NCI-H2107 treated with DMSO at 0.1 percent for 48 hours (cell line): ENCODE data around the gene MYL3.

Source experiments
- DNase-seq: peaks from one replicate; lab custom pipeline; 2025; ENCODE audit not compliant: unreplicated experiment; lab: John Stamatoyannopoulos, UW

The MYL3 gene

DNA sequence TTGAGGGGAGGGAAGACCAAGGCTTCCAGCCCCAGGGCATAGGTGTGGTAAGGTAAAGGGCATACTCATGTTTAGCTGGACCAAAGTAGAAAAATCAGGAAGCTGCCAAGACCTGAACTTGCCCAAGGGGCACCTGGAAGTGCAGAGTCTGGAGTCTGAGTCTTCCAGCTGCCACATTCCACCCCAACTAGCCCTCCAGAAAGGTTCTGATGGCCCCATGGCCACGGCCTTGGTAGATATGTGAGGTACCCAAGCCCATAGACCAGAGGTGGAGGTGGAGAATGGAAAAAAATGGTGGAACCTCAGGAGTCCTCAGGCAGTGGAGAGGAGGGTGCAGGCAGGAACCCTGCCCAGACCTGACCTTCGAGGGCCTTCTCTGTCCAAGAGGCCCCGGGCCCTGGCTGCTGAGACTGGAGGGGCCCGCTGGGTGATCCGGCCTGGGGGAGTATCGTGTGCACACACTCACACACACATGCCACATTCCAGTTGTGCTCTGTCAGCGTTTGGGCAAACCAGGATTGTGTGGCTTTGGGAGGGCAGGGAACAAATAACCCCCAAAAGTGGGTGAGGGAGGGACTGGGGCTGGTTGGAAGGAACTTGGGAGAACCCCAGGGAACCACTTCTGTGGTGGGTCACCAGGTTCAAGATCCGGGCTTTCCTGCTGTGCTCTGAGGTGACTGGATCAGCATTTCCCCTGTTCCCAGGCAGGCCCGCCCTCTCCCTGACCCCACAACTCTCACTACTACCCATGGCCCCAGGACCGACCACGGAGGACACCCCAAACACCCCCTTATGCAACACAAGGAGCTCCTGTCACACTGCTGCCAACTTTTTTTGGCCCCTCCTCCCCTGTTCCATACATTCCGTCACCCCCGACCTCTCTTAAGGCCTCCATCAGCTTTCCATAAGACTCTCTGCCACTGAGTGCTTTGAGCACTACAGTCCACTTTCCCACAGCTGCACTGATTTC is 11.6 kb downstream of the MYL3 start:
- DNase-seq = no peak

DNA sequence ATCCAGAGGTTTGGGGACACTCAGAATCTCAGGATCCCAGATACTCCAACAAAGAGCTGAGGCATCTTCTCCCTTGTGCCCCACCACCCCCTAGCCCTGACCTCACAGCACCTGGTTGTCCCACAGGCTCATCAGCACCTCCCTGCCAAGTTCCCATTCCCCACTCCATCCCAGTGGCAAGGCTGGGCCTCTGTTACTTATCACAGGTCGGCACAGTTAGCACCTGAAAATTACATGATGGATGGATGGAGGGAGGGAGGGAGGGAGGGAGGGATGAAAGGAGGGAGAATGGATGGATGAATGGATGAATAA is 12.8 kb downstream of the MYL3 start:
- no peak for DNase-seq

DNA sequence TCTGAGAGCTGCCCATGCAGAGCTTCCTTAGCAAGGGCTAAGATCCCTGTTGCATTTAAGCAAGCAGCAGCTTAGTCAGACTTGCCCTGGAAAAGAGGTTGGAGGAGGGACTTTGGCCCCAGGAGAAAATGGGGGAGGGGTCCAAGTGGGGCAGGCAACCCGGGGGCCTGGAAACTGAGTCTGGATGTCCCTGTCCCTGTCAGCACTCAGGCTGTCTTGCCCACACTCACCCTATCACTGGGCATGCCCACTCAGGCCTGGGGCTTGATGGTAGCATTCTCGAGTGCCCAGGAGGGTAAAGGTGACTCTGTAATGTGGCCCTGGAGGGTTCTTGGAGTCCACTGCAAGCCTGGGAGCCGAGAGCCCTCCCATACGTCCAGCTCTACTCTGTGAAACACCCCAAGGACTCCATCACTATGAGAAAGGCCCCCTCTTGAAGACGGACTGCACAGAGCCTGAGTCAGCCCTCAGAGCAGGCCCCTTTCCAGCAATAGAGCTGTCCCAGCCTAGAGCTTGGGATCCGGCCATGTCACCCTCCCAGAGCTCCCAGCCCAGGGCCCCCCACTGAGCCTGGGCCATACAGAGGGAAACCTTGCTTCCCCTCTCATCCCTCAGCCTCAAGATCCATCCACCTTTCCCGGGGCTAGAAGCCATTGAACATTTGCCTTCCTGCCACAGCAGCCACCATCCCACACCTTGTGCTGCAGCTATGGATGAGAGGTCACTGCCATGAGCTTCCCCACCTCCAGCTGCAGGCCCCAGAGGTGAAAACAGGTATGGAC is 13.4 kb downstream of the MYL3 start:
- no peak for DNase-seq

DNA sequence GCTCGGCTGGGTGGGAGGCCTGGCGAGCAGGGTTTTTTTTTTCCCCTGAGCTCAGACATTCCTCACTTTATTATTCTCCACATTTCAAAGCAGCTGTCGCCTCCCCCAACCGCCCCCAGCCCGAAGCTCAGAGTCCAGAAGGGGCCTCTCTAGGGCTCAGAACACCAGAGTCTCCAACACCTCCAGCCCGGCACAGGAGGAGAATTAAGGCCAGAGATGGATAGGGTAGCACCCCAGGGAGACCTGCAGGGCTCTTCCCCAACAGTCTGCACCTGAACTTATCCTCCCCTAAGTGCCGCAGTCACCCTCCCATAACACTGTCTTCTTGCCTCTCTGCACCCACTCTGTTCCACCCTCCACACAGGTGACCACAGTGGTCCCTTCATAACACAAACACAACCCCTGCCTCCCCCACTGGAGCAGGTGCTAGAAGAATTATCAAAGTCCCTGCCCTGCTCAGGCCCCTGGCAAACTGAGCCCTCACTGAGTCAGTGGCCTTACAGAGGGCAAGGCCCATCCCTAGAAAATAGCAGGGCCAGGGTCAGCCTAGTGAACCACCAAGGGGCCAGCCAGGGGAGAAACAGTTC is 14.1 kb downstream of the MYL3 start:
- DNase-seq = no peak

DNA sequence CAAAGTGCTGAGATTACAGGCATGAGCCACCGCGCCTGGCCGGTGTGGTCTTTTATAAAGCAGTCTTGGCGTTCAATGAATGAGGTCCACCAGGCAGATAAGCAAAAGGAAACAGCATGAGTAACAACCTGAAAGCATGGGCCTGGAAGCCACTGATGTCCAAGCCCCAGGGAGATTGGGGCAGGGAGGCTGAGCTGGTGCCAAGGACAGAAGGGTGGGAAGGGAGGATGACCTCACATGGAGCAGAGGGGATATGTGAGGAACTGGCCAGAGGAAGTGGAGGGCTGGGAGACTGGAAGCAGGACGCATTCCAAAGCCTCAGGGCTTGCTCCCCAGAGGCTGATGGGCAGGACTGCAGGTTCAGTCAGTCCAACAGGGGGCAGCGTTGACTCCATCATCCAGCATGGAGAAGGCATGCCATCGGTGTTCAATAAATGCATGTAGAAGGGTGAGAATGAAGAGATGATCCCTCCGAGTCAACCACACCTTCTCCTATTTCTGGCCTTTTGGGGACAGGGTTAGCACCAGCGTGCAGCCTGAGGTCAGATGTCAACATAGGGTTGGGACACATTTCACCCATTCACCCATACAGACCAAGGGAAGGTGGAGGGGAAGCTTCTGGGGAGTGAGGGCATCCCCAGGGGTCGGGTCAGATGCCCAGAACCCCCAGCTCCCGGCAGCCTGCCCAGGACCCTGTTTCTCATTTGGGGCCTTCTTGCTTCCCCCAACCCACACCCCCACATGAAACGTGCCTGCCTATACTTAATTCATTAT is 14.8 kb downstream of the MYL3 start:
- DNase-seq = no peak

DNA sequence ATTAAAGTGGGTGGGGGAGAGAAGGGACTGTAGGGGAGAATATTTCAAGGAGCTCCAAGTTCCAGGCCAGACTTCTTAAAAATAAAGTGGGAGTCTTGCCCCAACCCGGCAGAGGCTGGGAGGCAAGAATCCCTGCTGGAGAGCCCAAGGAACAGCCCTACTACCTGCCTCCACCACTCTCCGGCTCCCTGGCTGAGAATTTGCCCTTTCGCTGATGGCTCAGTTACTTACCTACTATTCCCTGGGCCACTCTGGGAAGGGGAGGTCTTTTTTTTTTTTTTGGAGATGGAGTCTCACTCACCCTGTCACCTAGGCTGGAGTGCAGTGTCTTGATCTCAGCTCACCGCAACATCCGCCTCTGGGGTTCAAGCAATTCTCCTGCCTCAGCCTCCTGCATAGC is 15.5 kb downstream of the MYL3 start:
- DNase-seq = no peak

DNA sequence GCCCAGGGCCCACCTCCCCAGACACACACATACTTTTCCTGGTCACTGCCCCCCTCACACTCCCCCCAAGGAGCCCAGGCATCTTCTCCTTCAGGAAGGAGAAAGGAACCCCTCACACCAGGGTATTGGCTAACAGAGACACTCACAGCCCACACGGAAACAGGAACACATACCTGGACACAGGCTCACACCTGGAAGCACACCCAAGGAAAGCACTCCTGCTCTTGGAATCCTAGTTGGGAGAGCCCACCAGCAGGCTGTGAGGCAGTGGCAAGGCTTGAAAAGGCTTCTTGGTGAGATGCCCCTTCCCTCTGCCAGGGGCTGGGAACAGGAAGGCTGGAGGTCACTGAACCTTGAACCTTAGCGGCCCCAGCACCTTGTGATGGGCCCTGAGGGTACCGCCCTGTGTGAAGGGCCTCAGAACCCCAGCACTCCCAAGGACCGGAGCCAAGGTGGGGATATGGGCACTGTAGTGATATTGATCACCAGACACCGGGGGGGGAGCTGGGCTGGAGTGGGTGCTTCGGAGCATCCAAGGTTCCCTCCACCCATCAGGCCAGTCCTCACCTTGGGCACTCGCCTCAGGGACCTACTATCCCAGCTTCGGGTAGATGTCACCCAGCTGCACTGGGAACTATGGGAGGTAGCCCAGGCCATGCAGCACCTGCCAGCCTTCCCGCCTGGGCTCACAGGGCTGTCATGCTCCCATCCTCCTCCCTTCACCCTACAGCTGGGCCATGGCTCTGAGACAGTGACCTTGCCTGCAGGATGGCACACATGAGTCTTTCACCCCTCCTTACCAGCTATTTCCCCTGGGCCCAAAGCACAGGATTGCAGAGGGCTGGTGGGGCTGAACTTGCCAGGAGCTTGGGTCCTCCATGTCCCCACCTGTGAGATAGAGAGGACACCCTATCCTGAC is 16.4 kb downstream of the MYL3 start:
- no peak for DNase-seq

DNA sequence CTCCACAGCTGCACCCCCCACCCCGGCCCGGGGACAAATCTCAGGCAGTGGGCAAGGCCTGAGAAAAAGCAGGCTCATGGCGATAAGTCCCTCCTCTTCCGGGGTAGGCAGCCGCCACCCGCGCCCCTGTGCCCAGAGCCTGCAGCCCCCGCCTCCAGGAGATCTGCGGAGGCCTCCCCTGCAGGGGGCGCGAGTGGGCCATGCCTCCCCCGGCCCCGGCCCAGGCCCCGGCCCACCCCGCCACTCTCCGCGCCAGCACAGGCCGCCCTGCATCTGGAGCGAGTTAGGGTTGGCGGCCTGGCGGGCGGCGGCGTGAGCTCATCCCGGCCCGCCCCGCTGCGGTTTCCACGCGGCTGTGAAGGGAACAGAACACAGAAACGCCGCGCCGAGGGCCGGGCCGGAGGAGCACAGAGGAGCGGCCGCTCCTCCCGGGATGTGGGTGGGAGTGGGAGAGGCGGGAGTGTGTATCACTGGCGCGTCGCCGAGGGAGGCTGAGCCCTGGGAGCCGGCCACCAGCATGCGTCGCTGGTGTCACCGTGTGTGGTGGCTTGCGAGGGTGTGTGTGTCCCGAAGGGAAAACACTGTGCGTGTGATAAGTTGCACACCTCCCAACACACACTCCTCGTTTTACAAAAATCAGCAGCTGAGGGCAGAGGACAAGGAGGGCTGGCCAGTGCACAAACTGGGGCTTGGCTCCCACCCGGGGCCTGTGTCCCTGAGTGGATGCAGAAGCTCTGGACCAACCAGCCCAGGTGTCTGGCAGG is 17.2 kb downstream of the MYL3 start:
- peak; percentile 7 for DNase-seq

DNA sequence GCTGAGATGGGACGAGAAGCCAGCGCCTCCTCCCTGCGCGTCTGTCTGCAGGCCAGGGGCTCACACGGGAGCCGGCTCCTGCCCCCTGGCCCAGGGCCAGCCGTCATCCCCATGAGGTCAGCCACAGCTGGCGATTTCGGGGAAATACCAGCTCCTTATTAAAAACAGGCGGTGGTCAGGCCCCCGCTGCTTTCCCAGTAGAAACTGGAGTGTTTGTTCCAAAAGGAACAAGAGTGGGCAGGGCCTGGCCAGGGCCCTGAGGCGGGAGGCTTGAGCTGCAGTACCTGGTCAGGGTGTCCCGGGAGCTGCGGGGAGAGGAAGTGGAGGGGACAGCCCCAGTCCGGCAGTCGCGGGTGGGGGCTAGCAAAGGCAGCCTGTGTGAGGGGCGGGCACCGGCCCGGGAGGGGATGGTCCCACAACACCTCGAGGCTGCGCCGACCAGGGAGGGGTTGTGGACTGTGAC is 17.8 kb downstream of the MYL3 start:
- DNase-seq = no peak

DNA sequence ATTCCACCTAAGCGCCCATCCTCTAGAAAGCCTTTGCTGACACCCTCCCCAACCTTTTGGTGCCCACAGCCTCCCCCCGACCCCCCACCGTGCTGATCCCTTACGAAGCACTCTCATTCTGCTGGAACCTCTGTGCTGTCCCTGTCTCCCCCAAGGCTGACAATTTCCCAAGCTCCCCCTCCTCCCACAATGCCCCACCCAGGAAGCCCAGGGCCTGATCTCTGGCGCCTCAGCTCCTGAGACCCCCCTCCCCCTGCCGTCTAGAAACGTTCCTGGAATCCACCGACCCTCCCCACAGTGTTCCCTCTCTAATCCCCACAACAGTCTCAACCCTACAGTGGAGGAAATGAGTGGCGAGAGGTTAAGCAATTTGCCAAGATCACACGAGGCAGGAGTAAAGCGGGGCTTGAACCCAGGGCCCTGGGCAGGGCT is 18.3 kb downstream of the MYL3 start:
- DNase-seq = no peak

DNA sequence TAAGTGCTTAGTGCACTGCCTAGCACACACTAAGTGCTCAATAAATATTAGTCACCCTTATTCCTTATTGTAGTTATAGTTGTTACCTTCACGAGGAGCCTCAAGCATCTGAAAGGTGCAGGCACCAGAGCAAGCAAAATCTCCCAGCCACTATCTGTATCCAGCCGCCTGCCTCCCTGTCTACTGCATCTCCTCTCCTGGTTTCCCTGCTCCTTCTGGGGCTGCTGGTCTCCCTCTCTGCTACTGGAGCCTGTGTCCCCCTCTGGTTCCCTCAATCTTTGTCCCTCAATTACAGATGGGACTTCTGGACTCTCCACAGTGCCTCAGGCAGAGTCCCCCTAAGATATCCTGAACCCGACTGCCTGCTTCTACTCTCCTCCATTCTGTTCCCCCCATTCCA is 18.8 kb downstream of the MYL3 start:
- DNase-seq = no peak

DNA sequence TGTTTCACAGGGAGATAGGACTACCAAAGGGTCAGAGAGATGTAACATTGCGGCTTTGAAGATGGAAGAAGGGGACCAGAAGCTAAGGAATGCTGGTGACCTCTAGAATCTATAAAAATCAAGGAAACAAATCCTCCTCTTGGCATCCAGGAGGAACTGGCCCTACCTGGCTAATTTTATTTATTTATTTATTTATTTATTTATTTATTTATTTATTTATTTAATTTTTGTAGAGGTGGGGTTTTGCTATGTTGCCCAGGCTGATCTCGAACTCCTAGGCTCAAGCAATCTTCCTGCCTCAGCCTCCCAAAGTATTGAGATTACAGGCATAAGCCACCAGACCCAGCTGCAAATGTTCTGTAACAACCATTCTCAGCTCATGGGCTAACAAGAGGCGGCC is 19.7 kb downstream of the MYL3 start:
- no peak for DNase-seq

DNA sequence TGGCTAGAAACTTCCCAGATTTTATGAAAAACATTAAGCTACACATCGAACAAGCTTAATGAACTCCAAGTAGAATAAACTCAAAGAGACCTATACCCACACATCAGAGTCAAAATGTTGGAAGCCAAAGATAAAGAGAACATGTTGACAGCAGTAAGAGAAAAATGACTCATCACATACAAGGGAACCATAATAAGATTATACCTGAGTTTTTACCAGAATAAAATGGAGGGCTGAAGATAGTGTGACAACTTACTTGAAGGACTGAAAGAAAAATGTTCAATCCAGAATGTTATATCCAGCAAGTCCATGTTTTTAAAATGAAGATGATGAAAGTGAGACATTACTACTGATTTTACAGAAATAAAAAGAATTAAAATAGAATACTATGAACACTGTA is 22.8 kb downstream of the MYL3 start:
- DNase-seq = no peak

DNA sequence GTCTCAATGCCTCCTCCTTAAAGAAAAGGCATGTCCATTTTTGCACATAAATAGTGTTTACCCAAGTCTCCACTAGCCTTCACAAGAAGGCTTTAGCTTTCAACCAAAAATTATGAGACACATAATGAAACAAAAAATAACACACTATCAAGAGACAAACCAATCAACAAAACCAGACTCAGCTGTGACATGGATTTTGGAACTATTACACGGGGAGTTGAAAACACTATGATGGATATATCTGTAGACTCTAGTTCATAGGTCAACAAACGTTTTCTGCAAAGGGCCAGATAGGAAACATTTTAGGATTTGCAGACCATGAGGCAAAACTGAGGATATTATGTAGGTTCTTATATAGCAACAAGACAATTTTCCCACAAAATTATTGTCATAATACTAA is 24.9 kb downstream of the MYL3 start:
- DNase-seq = no peak

DNA sequence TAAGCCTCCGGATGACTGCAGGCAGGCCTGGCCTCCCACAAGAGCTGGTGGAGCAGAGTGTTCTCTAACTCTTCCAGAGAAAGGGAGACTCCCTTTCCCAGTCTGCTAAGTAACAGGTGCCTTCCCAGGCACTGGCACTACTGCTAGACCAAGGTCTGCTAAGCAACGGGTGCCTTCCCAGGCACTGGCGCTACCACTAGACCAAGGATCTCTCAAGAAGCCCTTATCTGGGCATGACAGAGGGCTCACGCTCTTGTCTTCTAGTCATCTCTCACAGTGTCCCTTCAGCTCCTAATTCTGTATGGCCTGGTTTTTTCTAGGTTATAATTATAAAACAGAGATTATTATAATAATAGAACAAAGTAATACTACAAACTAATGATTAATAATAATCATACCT is 27.8 kb downstream of the MYL3 start:
- DNase-seq = no peak

DNA sequence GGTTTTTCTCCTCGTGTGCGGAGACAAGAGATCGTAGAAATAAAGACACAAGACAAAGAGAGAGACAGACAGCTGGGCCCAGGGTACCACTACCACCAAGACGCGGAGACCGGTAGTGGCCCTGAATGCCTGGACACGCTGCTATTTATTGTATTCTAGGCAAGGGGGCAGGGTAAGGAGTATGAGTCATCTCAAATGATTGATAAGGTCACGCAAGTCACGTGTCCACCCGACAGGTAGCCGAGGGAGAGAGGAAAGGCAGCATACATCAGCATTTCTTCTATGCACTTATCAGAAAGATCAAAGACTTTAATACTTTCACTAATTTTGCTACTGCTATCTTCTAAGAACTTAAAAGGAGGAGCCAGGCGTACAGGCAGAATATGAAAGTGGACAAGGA is 28.2 kb downstream of the MYL3 start:
- DNase-seq = no peak

DNA sequence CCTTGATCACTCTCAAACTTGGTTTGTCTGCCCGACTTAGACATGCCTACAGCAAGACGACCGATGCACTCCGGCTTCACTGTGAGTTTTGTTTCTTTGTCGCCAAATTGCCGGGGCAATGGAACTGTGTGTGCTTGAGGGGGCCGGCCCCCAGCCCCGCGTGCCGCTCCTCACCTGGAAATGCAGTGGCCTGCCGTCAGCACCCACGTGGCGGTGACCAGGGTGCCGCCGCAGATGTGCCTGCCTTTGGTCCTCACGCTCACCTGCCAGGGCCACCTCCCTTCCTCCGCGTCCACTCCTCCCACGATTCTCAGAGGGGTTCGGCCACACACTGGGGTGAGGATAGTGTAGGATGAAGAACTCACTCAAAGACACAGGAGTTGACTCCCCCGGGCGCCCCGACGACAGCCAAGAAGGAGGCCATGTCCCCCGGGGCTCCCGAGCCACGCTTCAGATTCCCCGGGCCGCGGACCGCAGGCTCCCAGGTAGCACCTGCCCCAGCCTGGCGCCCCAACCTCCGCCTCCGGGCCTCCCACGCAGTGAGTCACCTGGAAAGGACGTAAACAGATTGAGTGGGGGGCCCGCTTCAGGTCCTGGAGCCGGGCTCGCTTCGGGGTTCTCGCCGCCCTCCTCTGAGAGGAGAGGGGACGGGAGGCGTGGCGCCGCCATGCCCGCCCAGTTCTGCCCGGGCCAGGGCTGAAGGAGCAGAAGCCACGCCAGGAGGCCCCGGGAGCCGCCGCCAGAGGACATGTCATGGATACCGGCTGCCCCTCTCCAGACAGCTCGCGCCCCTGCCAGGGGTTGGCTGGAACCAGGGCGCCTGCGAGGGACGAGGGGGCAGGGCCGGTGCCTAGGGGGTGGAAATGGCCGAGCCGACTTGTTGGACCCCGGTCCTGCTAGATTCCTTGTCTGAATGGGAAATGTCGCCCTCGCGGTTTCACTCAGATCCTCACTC is 29.6 kb downstream of the MYL3 start:
- no peak for DNase-seq

DNA sequence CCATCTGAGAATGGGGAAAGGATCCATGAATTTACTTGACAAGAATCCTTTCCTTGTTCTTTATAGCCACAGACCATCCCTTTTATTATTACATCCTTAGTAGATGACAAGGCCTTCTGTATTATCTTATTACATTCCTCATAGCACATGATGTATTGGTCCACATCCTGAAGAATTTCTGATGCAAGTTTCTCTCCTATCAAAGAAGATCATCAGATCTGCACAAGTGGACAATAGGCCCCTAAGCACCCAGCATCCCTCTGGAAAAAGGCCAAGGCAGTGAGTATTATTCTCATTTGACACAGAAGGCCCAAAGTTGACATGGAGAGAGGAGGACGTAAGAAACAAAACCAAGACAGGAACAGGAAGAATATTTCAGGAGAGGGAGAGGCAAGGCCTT is 31.4 kb downstream of the MYL3 start:
- no peak for DNase-seq
